ENCODE results near the gene ADM5. TPM values are rescaled to one million over a fixed set of nuclear protein-coding genes. Genes with fewer than 3 reads are reported as not detected.

Gene ADM5
- polyA plus RNA-seq, 2 of the 4 experiments (the other 2 are of a cell fraction): 2.0 to 4.3 TPM

GRCh38 chr19:49643466-49643865 is 45.9 kb upstream of the ADM5 start:
- Histone ChIP-seq H3K4me3 (peak overlapping the region; percentile 94), H3K4me1 (peaks cover 28% of the 10 kb centered on the region), H3K27ac (0 out of 6 replicates have a peak overlapping the region, but pooled peaks of 1 of the 2 experiments have one; percentile 3), H3K9me3 (no peaks in the 10 kb centered on the region), H3K4me2 (peak overlapping the region; percentile 98)
- TF ChIP-seq CTCF (IDR thresholded peaks at IDR 0.05) (no peak), POLR2A (IDR thresholded peaks at IDR 0.05; ENCODE audit: low read length) (no peak), CEBPB (IDR thresholded peaks at IDR 0.05) (no peak)
- ChIA-PET POLR2A (interaction anchor here (1.2 to 3.9 kb wide), 3 partner anchors 21 to 63 kb away, joined by 4 to 30 read pairs (median 19); partner anchors contain the start of genes BCL2L12, IRF3, NOSIP and PRRG2), CTCF (interaction anchor here (0.6 to 12.4 kb wide), 7 partner anchors 16 to 140 kb away, joined by 3 to 134 read pairs (median 7); partner anchors contain the start of genes BCL2L12 and IRF3)
- ATAC-seq (no peak), DNase-seq (ENCODE audit: low read depth in 1 of 2, low spot score in 1 of 2) (no peak), FAIRE-seq (no peak)
- WGBS (ENCODE audit: missing lambda C conversion rate): 77% methylated on average over 2 of the region's 2 CpGs

- ChIA-PET CTCF (interaction anchor here (0.5 to 12.4 kb wide), 8 partner anchors 14 to 143 kb away, joined by 3 to 134 read pairs (median 6); partner anchors contain the start of genes BCL2L12, IRF3 and PRMT1), POLR2A (no interaction called here)
- FAIRE-seq (no peak), ATAC-seq (no peak), DNase-seq (ENCODE audit: low read depth in 1 of 2, low spot score in 1 of 2) (no peak)
- no peak for TF ChIP-seq PHF8 (IDR thresholded peaks at IDR 0.05; ENCODE audit: borderline replicate concordance, low read depth)
- no peak for TF ChIP-seq HOXB13 (CRISPR knock-in tag; IDR thresholded peaks at IDR 0.05; ENCODE audit: low read depth)
- TF ChIP-seq TP53 (CRISPR knock-in tag; IDR thresholded peaks at IDR 0.05): no peak
- no peak for TF ChIP-seq KDM1A (IDR thresholded peaks at IDR 0.05; ENCODE audit: low read depth)
- no peak for TF ChIP-seq ZFP36 (IDR thresholded peaks at IDR 0.05; ENCODE audit: borderline replicate concordance, partially characterized antibody)
- TF ChIP-seq REST (IDR thresholded peaks at IDR 0.05): no peak
- TF ChIP-seq CEBPB (IDR thresholded peaks at IDR 0.05): no peak
- no peak for TF ChIP-seq JUNB (IDR thresholded peaks at IDR 0.05)
- no peak for TF ChIP-seq HES2 (IDR thresholded peaks at IDR 0.05)
- no peak for TF ChIP-seq USF2 (IDR thresholded peaks at IDR 0.05)
- TF ChIP-seq CBX8 (IDR thresholded peaks at IDR 0.05): no peak
- no peak for TF ChIP-seq RARB (CRISPR knock-in tag; IDR thresholded peaks at IDR 0.05)
- TF ChIP-seq BCL3 (IDR thresholded peaks at IDR 0.05): no peak
- TF ChIP-seq ELK1 (IDR thresholded peaks at IDR 0.05; ENCODE audit: low read depth, low read length): no peak
- TF ChIP-seq NPAS2 (CRISPR knock-in tag; IDR thresholded peaks at IDR 0.05; ENCODE audit: borderline replicate concordance): no peak
- TF ChIP-seq POLR2AphosphoS2 (conservative IDR thresholded peaks at IDR 0.05; ENCODE audit: low read length): no peak
- no peak for TF ChIP-seq NR3C1 (IDR thresholded peaks at IDR 0.05)
- no peak for TF ChIP-seq ATOH8 (CRISPR knock-in tag; IDR thresholded peaks at IDR 0.05; ENCODE audit: low read depth)
- no peak for TF ChIP-seq RNF2 (IDR thresholded peaks at IDR 0.05; ENCODE audit: borderline replicate concordance, low read depth)
- H3K27ac ChIP-seq: no peak overlapping the region
- no peak overlapping the region for H3K4me2 ChIP-seq
- H3K9me3 ChIP-seq: no peaks in the 10 kb centered on the region
- no peak overlapping the region for H3K4me3 ChIP-seq
- peaks cover 17% of the 10 kb centered on the region for H3K4me1 ChIP-seq
- WGBS (ENCODE audit: missing lambda C conversion rate): 99% methylated on average over 11 of the region's 11 CpGs
These were observed 43.8 kb upstream of the ADM5 start for GRCh38 chr19:49645592-49645991.
